Measurements from ENCODE around the gene GLRX5.

GRCh38 chr14:95575840-95576473 is 41.1 kb downstream of the GLRX5 start:
- TF ChIP-seq CTCF (conservative IDR thresholded peaks at IDR 0.05; ENCODE audit: low read depth in 2 of 2) (no peak), CREB1 (CRISPR knock-in tag; IDR thresholded peaks at IDR 0.05; ENCODE audit: low read depth) (no peak), EZH2 (IDR thresholded peaks at IDR 0.05; ENCODE audit: low read depth, unreplicated experiment) (no peak), POLR2AphosphoS5 (IDR thresholded peaks at IDR 0.05; ENCODE audit: low read depth) (no peak), ETS1 (IDR thresholded peaks at IDR 0.05) (no peak), REST (IDR thresholded peaks at IDR 0.05; ENCODE audit: unreplicated experiment) (no peak), JUNB (IDR thresholded peaks at IDR 0.05; ENCODE audit: unreplicated experiment) (no peak)
